ENCODE data around the gene CENPT.

Gene CENPT

GRCh38 chr16:67781565-67781921 lies 66.0 kb downstream of the CENPT start:
- peak overlapping the region; percentile 30 for H3K4me3 Mint-ChIP-seq
- peak overlapping the region; percentile 80 for H3K27ac Mint-ChIP-seq
- H3K36me3 Mint-ChIP-seq: peaks cover 4% of the 10 kb centered on the region
- H3K4me1 Mint-ChIP-seq: peaks cover 37% of the 10 kb centered on the region
- no peaks in the 10 kb centered on the region for H3K27me3 Mint-ChIP-seq
- H3K9me3 Mint-ChIP-seq: no peaks in the 10 kb centered on the region

GRCh38 chr16:67780847-67781564 lies 66.5 kb downstream of the CENPT start:
- Mint-ChIP-seq H3K4me3 (peak overlapping the region; percentile 30), H3K27me3 (no peaks in the 10 kb centered on the region), H3K27ac (peak overlapping the region; percentile 80), H3K9me3 (no peaks in the 10 kb centered on the region), H3K36me3 (peaks cover 4% of the 10 kb centered on the region), H3K4me1 (peaks cover 34% of the 10 kb centered on the region)

- Mint-ChIP-seq H3K4me3 (no peak overlapping the region), H3K27ac (no peak overlapping the region), H3K9me3 (no peaks in the 10 kb centered on the region), H3K27me3 (no peaks in the 10 kb centered on the region), H3K36me3 (peaks cover 4% of the 10 kb centered on the region), H3K4me1 (peaks cover 38% of the 10 kb centered on the region)
These were observed 68.1 kb downstream of the CENPT start for GRCh38 chr16:67779256-67780014.
